GM19438 (cell line): Measurements from ENCODE around the gene CCNK.

ENCODE experiments used
- ATAC-seq: cut with Tn5 transposase; IDR thresholded peaks from one replicate; pipeline ENCODE4 v1.9.1; 2021; ENCODE audit warnings: low read depth; ENCODE audit not compliant: unreplicated experiment

The CCNK gene

GRCh38 chr14:99505089-99505488 is 23.9 kb downstream of the CCNK start:
- ATAC-seq = no peak

GRCh38 chr14:99506276-99506675 is 25.1 kb downstream of the CCNK start:
- ATAC-seq = no peak

- no peak for ATAC-seq
Measured at GRCh38 chr14:99507860-99508640, 26.8 kb downstream of the CCNK start.

- no peak for ATAC-seq
Measured at GRCh38 chr14:99508896-99509629, 27.9 kb downstream of the CCNK start.

- ATAC-seq = no peak
Measured at GRCh38 chr14:99509871-99510555, 28.8 kb downstream of the CCNK start.

- ATAC-seq = no peak
Measured at GRCh38 chr14:99510556-99511139, 29.4 kb downstream of the CCNK start.

- no peak for ATAC-seq
Measured at GRCh38 chr14:99511421-99512109, 30.4 kb downstream of the CCNK start.

- ATAC-seq = no peak
Measured at GRCh38 chr14:99512110-99512449, 30.9 kb downstream of the CCNK start.

GRCh38 chr14:99512571-99513182 is 31.5 kb downstream of the CCNK start:
- no peak for ATAC-seq

- ATAC-seq = no peak
Measured at GRCh38 chr14:99513183-99513694, 32.0 kb downstream of the CCNK start.

- ATAC-seq = no peak
Measured at GRCh38 chr14:99513946-99514551, 32.8 kb downstream of the CCNK start.

GRCh38 chr14:99514552-99515300 is 33.5 kb downstream of the CCNK start:
- no peak for ATAC-seq

- ATAC-seq = no peak
Measured at GRCh38 chr14:99515301-99516155, 34.3 kb downstream of the CCNK start.

- no peak for ATAC-seq
Measured at GRCh38 chr14:99516156-99516870, 35.1 kb downstream of the CCNK start.

GRCh38 chr14:99516871-99517642 is 35.8 kb downstream of the CCNK start:
- ATAC-seq = no peak

- ATAC-seq = no peak
Measured at GRCh38 chr14:99517643-99518381, 36.6 kb downstream of the CCNK start.
